Thoracic aorta (tissue), 2 donors: ENCODE results near the gene ZNF664. TPM values are rescaled to one million over a fixed set of nuclear protein-coding genes. Genes with fewer than 3 reads are reported as not detected.

Experiments
- ATAC-seq: fragments of 150-250 bp; one replicate; pipeline ENCODE4 v1.8.0; 2017; ENCODE audit warnings: low read depth; ENCODE audit not compliant: insufficient number of reproducible peaks, low FRiP score
- DNase-seq: peaks from one replicate; pipeline ENCODE4 v3.0.0-alpha.2; 2020; ENCODE audit warnings: low spot score
- H3K27ac ChIP-seq, 2 donors: fragments of 200-600 bp; sonication (generic); 1 replicate in 1 of 2; 2 replicates in 1 of 2; pipeline ENCODE4 v1.5.1; 2016; ENCODE audit warnings: mild to moderate bottlenecking in 2 of 2, moderate library complexity in 2 of 2
- H3K27me3 ChIP-seq: fragments of 200-600 bp; sonication (generic); replicated peaks from 2 replicates; pipeline ENCODE4 v1.6.0; 2016; ENCODE audit warnings: mild to moderate bottlenecking; ENCODE audit not compliant: insufficient read depth
- H3K36me3 ChIP-seq: fragments of 200-600 bp; sonication (generic); one replicate; pipeline ENCODE4 v1.5.1; 2016
- H3K4me1 ChIP-seq, 2 donors: fragments of 200-600 bp; sonication (generic); 1 replicate in 1 of 2; 2 replicates in 1 of 2; pipeline versions ENCODE4 v1.5.1 to v1.6.0; 2016; ENCODE audit warnings: low read depth in 2 of 2, mild to moderate bottlenecking in 1 of 2; ENCODE audit not compliant: control insufficient read depth in 1 of 2
- H3K4me3 ChIP-seq: fragments of 200-600 bp; sonication (generic); 2 replicates; pipeline ENCODE4 v1.5.1; 2016; ENCODE audit warnings: mild to moderate bottlenecking
- H3K9me3 ChIP-seq: fragments of 200-600 bp; sonication (generic); 2 replicates; pipeline ENCODE4 v1.5.1; 2016
- total RNA-seq, 2 donors: library from RNA; depleted of rRNA; stranded (reverse); fragments of >200 nt; gene quantifications; one replicate each; pipeline versions ENCODE4 v1.1.0 to v1.2.3, GENCODE V29; 2016
- TF ChIP-seq, protein P1 (sequence below): fragments of 200-600 bp; sonication (generic); IDR thresholded peaks from one replicate; pipeline ENCODE4 v1.5.1; 2019; ENCODE audit warnings: antibody characterized with exemption

Gene ZNF664
- total RNA-seq, 2 donors from 2014 or later = 46.4 to 48.2 TPM

- Histone ChIP-seq H3K36me3 (peaks cover 12% of the 10 kb centered on the region), H3K4me1 (peaks cover 3 to 13% of the 10 kb centered on the region in 2 donors), H3K4me3 (no peak overlapping the region), H3K27me3 (no peaks in the 10 kb centered on the region), H3K9me3 (no peaks in the 10 kb centered on the region), H3K27ac (no peak overlapping the region)
- TF ChIP-seq, protein P1, sequence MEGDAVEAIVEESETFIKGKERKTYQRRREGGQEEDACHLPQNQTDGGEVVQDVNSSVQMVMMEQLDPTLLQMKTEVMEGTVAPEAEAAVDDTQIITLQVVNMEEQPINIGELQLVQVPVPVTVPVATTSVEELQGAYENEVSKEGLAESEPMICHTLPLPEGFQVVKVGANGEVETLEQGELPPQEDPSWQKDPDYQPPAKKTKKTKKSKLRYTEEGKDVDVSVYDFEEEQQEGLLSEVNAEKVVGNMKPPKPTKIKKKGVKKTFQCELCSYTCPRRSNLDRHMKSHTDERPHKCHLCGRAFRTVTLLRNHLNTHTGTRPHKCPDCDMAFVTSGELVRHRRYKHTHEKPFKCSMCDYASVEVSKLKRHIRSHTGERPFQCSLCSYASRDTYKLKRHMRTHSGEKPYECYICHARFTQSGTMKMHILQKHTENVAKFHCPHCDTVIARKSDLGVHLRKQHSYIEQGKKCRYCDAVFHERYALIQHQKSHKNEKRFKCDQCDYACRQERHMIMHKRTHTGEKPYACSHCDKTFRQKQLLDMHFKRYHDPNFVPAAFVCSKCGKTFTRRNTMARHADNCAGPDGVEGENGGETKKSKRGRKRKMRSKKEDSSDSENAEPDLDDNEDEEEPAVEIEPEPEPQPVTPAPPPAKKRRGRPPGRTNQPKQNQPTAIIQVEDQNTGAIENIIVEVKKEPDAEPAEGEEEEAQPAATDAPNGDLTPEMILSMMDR = no peak
- no peak for DNase-seq
- ATAC-seq = no peak
Measured at GRCh38 chr12:123997033-123997822, 24.2 kb downstream of the ZNF664 start.

DNA sequence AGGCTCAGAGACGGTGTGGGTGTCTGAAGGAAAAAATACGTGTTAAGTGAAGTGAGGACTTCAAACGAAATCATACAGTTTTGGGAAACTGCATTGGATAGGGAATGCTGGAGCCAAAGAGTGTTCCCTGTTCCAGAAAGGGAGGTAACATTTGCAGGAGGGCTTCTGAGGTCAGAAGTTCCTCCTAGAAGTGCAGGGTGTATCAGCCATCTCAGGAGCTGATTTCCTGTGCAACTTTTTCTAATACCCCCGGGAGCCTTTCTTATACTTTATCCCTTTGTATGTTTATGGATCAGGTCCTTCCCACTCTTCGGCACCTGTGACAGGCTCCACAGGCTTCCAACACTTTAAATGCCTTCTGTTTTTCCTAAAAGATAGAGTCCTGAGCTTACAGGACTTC lies 24.9 kb downstream of the ZNF664 start:
- Histone ChIP-seq H3K4me3 (no peak overlapping the region), H3K27ac (no peak overlapping the region), H3K9me3 (no peaks in the 10 kb centered on the region), H3K4me1 (peaks cover 3 to 13% of the 10 kb centered on the region in 2 donors), H3K27me3 (no peaks in the 10 kb centered on the region), H3K36me3 (peaks cover 12% of the 10 kb centered on the region)
- no peak for DNase-seq
- no peak for ATAC-seq
- TF ChIP-seq, protein P1 = no peak

DNA sequence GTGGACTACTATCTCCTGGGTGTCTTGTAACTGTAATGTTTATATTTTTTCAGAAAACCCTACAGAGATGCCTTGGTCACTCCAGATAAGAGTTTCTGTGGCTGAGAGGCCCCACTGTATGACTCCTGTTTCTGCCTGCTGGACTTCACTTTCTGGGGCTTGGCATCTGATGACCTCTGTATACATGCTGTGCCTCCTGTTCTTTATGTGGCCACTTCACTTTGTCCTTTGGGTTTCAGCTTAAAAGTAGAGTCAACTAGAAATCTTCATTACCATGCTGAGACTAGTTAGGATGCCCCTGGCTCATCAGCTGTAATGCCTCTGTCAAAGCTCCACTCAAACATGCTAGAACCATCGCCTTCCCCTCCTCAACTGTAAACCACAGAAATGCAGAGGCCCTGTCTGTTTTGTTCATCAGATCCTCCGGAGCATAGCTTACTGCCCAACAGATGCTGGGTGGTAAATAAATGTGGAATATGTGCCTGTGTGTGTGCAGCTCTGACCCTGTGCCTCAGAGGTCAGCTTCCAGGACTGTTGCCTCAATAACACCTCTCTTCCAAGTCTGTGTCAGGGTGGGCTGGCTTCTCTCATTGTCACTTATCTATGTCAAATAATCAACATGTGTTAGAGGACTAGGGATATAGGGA lies 25.5 kb downstream of the ZNF664 start:
- no peaks in the 10 kb centered on the region for H3K27me3 ChIP-seq
- no peak overlapping the region for H3K4me3 ChIP-seq
- no peaks in the 10 kb centered on the region for H3K9me3 ChIP-seq
- no peak for ATAC-seq
- TF ChIP-seq, protein P1 = no peak
- DNase-seq = no peak
- no peak overlapping the region for H3K27ac ChIP-seq
- peaks cover 3 to 13% of the 10 kb centered on the region in 2 donors for H3K4me1 ChIP-seq
- peaks cover 12% of the 10 kb centered on the region for H3K36me3 ChIP-seq

- TF ChIP-seq, protein P1 = no peak
- H3K9me3 ChIP-seq = no peaks in the 10 kb centered on the region
- ATAC-seq (no peak), DNase-seq (no peak)
- no peak overlapping the region for H3K4me3 ChIP-seq
- no peak overlapping the region for H3K27ac ChIP-seq
- no peaks in the 10 kb centered on the region for H3K27me3 ChIP-seq
- H3K4me1 ChIP-seq = peaks cover 3 to 13% of the 10 kb centered on the region in 2 donors
- H3K36me3 ChIP-seq = peaks cover 9% of the 10 kb centered on the region
Measured at GRCh38 chr12:123998991-123999359, 26.0 kb downstream of the ZNF664 start.

- Histone ChIP-seq H3K27ac (no peak overlapping the region), H3K4me1 (peaks cover 0 to 6% of the 10 kb centered on the region in 2 donors), H3K9me3 (no peaks in the 10 kb centered on the region), H3K36me3 (peaks cover 9% of the 10 kb centered on the region), H3K4me3 (no peak overlapping the region), H3K27me3 (no peaks in the 10 kb centered on the region)
- ATAC-seq (no peak), DNase-seq (no peak)
- TF ChIP-seq, protein P1 = no peak
Measured at GRCh38 chr12:124000111-124000510, 27.1 kb downstream of the ZNF664 start.
